Smooth muscle cell of trachea (primary cell): ENCODE results near the gene SYNCRIP. TPM values are rescaled to one million over a fixed set of nuclear protein-coding genes. Genes with fewer than 3 reads are reported as not detected.

Source experiments
- total RNA-seq: library from RNA; depleted of rRNA; stranded (reverse); fragments of >200 nt; gene quantifications from 2 replicates; pipeline ENCODE4 v1.2.1, GENCODE V29; 2014

Gene SYNCRIP
- 39.9 and 83.2 TPM in 2 replicates for total RNA-seq

GRCh38 chr6:85642774-85643536 is at the start of gene SYNCRIP:
TSS of gene SYNCRIP (minus strand) at chr6:85642886. CDS start at chr6:85641439, 1,447 bp downstream.

GRCh38 chr6:85593438-85594196 is 49.1 kb downstream of the SYNCRIP start, which contains the start of gene SNX14:
TSS of gene SNX14 (minus strand) at chr6:85593858. CDS start at chr6:85593718, 140 bp downstream.

Other genes with a start within 250 kb of the SYNCRIP start
- gene NT5E, start 192.8 kb downstream of the SYNCRIP start, total RNA-seq: 428 and 588 TPM in 2 replicates
- gene SNX14, start 49.0 kb downstream of the SYNCRIP start, total RNA-seq: 129 and 176 TPM in 2 replicates